Left lung (tissue), 10 donors: ENCODE data around the gene CEND1. TPM values are rescaled to one million over a fixed set of nuclear protein-coding genes. Genes with fewer than 3 reads are reported as not detected.
A peak's percentile ranks its signal among the peaks of the same experiment; 100 is the strongest.

ENCODE experiments used
- ATAC-seq: fragments of 200-7000 bp; cut with Tn5 transposase; one replicate; pipeline ENCODE4 v1.9.1; 2020; ENCODE audit warnings: moderate library complexity
- DNase-seq, 4 donors: peaks; one replicate each; pipeline ENCODE4 v3.0.0-alpha.2; 2013 to 2020
- H3K27ac ChIP-seq, 2 donors: fragments of 200-600 bp; sonication (generic) in 1 of 2; one replicate each; pipeline versions ENCODE4 v1.5.0 to v1.8.0; 2020 to 2021
- H3K27me3 ChIP-seq, 2 donors: fragments of 200-600 bp; sonication (generic) in 1 of 2; one replicate each; pipeline versions ENCODE4 v1.5.0 to v1.8.0; 2020 to 2021
- H3K36me3 ChIP-seq, 2 donors: fragments of 200-600 bp; sonication (generic) in 1 of 2; one replicate each; pipeline versions ENCODE4 v1.5.0 to v1.8.0; 2020 to 2021
- H3K4me1 ChIP-seq, 2 donors: fragments of 200-600 bp; one replicate each; pipeline ENCODE4 v1.8.0; 2021
- H3K4me3 ChIP-seq, 2 donors: fragments of 200-600 bp; sonication (generic) in 1 of 2; one replicate each; pipeline versions ENCODE4 v1.5.0 to v1.8.0; 2020 to 2021; ENCODE audit warnings: mild to moderate bottlenecking in 1 of 2
- H3K9me3 ChIP-seq, 2 donors: fragments of 200-600 bp; sonication (generic) in 1 of 2; one replicate each; pipeline versions ENCODE4 v1.5.0 to v1.8.0; 2020 to 2021
- intact Hi-C, 2 donors: fragments of 100-400 bp; cut with DNase I; formaldehyde crosslinking; loops; one replicate each; pipeline versions ENCODE4 v1.11.2 to v1.14.2; 2022
- polyA plus RNA-seq, 6 donors: library from polyadenylated mRNA; unstranded; fragments of 120-200 nt; gene quantifications; one replicate each; pipeline ENCODE4 v1.2.1, GENCODE V29; 2013; ENCODE audit not compliant: insufficient read length in 6 of 6
- total RNA-seq, 2 donors: library from RNA; stranded (reverse); fragmentation: NEBNext Ultra II Directional; extraction: Animal tissue kit (Norgen Biotek cat#: 25700); gene quantifications; one replicate each; pipeline ENCODE4 v1.2.1, GENCODE V29; 2021
- TF ChIP-seq, protein P1 (sequence below), 2 donors: fragments of 200-600 bp; sonication (generic) in 1 of 2; IDR thresholded peaks; one replicate each; pipeline versions ENCODE4 v1.5.0 to v1.8.0; 2021; ENCODE audit warnings: antibody characterized with exemption in 2 of 2
- donor health status: DM: no; HTN: yes; CAD: no.
- donor health status: DM: no; HTN: no; CAD: no.

The CEND1 gene
- total and polyA plus RNA-seq, 8 donors = 0.11 to 0.47 (median 0.36) TPM; not detected in 1

DNA sequence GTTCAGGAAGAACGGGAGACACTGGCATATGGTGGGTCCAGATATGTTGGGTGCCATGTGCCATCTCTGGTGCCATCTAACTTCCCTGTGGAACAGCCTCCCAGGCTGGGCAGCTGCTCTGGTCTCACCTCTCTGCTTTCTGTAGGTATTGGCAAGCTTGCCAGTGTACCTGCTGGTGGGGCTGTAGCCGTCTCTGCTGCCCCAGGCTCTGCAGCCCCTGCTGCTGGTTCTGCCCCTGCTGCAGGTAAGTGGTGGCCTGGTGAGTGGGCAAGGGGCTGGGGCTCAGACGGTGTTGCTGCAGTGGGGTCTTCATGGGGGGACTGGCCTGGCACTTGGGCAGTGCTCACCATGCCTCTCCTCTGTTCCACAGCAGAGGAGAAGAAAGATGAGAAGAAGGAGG is 22.5 kb upstream of the CEND1 start:
- intact Hi-C loops = no loop called here
- Histone ChIP-seq H3K4me3 (no peak overlapping the region), H3K27me3 (no peaks in the 10 kb centered on the region), H3K9me3 (no peaks in the 10 kb centered on the region), H3K4me1 (peaks cover 16 to 42% of the 10 kb centered on the region in 2 donors), H3K27ac (no peak overlapping the region), H3K36me3 (peaks cover 3 to 47% of the 10 kb centered on the region in 2 donors)
- DNase-seq (no peak), ATAC-seq (no peak)
- TF ChIP-seq, protein P1, sequence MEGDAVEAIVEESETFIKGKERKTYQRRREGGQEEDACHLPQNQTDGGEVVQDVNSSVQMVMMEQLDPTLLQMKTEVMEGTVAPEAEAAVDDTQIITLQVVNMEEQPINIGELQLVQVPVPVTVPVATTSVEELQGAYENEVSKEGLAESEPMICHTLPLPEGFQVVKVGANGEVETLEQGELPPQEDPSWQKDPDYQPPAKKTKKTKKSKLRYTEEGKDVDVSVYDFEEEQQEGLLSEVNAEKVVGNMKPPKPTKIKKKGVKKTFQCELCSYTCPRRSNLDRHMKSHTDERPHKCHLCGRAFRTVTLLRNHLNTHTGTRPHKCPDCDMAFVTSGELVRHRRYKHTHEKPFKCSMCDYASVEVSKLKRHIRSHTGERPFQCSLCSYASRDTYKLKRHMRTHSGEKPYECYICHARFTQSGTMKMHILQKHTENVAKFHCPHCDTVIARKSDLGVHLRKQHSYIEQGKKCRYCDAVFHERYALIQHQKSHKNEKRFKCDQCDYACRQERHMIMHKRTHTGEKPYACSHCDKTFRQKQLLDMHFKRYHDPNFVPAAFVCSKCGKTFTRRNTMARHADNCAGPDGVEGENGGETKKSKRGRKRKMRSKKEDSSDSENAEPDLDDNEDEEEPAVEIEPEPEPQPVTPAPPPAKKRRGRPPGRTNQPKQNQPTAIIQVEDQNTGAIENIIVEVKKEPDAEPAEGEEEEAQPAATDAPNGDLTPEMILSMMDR (IDR thresholded peaks at IDR 0.05) = no peak

DNA sequence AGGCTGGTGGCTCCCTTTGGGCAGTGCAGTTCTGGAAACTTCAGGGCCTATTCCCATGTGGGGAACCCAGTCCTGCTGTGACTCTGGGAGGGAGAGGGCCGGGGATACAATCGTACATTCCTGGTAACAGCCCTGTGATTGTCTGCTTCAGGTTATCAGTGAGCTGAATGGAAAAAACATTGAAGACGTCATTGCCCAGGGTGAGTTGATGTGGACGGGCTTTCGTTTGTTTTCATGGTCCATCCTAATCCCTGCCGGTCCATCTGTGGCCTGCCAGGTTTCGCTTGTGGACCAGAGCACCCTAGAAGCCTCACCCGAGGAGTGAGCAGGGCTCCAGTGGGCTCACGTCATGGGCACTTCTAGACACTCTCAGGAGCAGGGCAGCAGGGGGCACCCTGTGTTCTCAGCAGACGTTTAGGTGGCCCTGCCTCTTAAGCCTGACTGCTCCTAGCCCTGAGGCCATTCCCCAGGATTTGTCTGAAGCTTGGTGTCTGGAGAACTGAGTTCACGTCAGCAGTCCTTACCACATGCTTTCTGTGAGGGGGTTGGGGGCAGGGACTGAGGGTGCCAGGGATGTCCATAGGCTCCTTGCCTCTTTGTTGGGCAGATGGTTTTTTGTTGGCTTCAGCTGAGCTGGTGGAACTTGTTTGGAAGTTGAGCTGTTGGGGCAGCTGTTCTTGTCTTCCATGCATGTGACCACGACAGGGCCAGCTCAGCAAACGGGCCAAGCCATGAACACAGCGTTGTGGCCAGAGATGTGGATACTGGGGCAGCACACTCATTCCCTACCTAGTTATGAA is 21.8 kb upstream of the CEND1 start:
- Histone ChIP-seq H3K36me3 (peaks cover 3 to 47% of the 10 kb centered on the region in 2 donors), H3K4me3 (peak overlapping the region in 1 of 2 donors; percentile 97), H3K27ac (no peak overlapping the region), H3K9me3 (no peaks in the 10 kb centered on the region), H3K4me1 (peaks cover 16 to 43% of the 10 kb centered on the region in 2 donors), H3K27me3 (no peaks in the 10 kb centered on the region)
- intact Hi-C loops = no loop called here
- ATAC-seq = no peak
- TF ChIP-seq, protein P1 (IDR thresholded peaks at IDR 0.05) = no peak
- no peak for DNase-seq

DNA sequence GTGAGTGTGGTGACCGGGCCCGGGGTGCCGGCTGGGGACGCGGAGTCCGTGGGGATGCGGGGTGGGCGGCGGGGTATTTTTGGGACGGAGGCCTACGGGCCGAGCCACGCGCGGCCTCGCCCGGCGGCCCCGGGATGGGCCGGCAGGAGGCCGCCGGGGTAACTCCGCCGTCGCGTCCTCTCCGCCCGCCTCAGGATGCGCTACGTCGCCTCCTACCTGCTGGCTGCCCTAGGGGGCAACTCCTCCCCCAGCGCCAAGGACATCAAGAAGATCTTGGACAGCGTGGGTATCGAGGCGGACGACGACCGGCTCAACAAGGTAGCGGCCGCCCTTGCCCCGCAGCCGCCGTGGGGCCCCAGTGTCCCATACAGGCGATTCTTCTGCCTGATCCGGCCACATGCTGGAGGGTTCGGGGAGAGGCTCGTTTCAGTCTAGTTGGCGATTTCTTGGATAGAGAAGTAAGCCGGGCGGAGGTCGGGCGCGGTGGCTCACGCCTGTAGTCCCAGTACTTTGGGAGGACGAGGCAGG is 20.2 kb upstream of the CEND1 start:
- intact Hi-C loops = no loop called here
- H3K4me1 ChIP-seq = peaks cover 19 to 57% of the 10 kb centered on the region in 2 donors
- peaks cover 3 to 40% of the 10 kb centered on the region in 2 donors for H3K36me3 ChIP-seq
- ATAC-seq (no peak), DNase-seq (no peak)
- H3K4me3 ChIP-seq = peak overlapping the region; percentile 97 to 100
- TF ChIP-seq, protein P1 (IDR thresholded peaks at IDR 0.05) = peak in 1 of 2 donors; percentile 9
- no peaks in the 10 kb centered on the region for H3K9me3 ChIP-seq
- no peaks in the 10 kb centered on the region for H3K27me3 ChIP-seq
- H3K27ac ChIP-seq = peak overlapping the region; percentile 94 to 97

DNA sequence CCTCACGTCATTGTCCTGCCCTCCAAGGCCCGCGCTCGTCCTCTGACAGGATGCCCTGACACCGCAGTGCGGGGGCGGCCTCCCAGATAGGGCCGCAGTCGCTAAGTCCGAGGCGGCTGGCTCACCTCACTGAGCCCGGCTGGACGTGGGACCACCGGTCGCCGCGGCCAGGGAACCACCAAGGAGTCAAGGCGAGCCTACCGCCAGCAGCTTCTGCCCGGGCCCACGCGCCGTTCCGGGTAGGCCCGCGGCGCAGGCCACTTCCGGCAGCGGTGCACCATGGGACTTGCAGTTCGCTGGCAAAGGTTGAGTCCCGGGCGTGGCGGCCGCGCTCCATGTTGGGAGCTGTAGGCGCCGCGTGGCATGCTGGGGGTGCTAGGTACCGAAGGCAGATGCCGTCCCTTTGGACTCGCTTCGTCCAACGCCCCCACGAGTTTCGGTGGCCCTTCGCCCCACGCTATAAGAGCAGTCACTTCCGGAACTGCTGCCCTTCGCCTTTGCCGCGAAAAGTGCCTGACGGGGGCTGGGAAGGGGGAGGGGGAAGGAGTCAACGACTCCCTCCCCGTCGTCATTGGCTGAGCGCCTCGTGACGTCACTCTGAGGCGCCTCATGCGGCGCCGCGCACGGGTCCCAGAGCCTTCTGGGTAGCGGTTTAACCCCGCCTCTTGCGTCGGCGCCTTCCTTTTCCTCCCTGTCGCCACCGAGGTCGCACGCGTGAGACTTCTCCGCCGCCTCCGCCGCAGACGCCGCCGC is 19.6 kb upstream of the CEND1 start, which contains the start of gene RPLP2:
RPLP2 (plus strand) TSS at position 681 of the 753 bp plus-strand sequence. CDS start 268 bp downstream, outside the sequence.
- TF ChIP-seq, protein P1 (IDR thresholded peaks at IDR 0.05) = peak in 1 of 2 donors; percentile 10
- Histone ChIP-seq H3K4me1 (peaks cover 22 to 63% of the 10 kb centered on the region in 2 donors), H3K9me3 (no peaks in the 10 kb centered on the region), H3K27me3 (no peaks in the 10 kb centered on the region), H3K4me3 (peak within 1 kb of the TSS; percentile 97 to 100), H3K27ac (peak within 1 kb of the TSS; percentile 94 to 97), H3K36me3 (peaks cover 3 to 33% of the 10 kb centered on the region in 2 donors)
- intact Hi-C loops = no loop called here
- DNase-seq (peak; percentile 98 to 100 (median 99)), ATAC-seq (peak; percentile 91)
